GM12891 (cell line): ENCODE measurements around the gene UPF1.

Source experiments
- POLR2A ChIP-seq: IDR thresholded peaks from 2 replicates; pipeline ENCODE4 v1.6.1; 2011; ENCODE audit warnings: low read depth, low read length, control low read depth
- POLR2AphosphoS5 ChIP-seq: IDR thresholded peaks from 2 replicates; pipeline ENCODE4 v1.6.1; 2011; ENCODE audit warnings: low read depth, low read length, control low read depth

- TF ChIP-seq POLR2AphosphoS5 (no peak), POLR2A (no peak)
Observed at GRCh38 chr19:18807861-18808331, 23.9 kb upstream of the UPF1 start.
